Left hindlimb (tissue), 1 donor: Measurements from ENCODE around the gene CEACAM21.

Source experiments
- DNase-seq: peaks from one replicate; pipeline ENCODE4 v3.0.0-alpha.2; 2018

CEACAM21 gene

GRCh38 chr19:41587101-41587837, 11.3 kb downstream of the CEACAM21 start:
- no peak for DNase-seq

DNA sequence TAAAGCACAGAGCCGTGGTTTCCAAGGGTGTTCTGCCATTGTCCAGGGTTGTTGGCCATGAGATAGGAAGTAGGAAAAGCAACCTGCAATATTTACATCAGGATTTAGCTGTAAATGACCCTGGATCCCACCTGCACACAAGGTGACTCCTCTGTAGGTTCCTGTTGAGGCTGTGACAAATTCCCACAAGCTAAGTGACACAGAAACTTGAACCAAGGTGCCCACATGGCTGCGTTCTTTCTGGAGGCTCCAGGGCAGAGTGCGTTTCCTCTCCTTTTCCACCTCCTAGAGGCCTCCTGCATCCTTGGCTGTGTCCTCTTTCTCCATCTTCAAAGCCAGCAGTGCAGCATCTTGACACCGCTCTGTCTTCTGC, 11.9 kb downstream of the CEACAM21 start:
- no peak for DNase-seq

GRCh38 chr19:41588497-41589209, 12.7 kb downstream of the CEACAM21 start:
- DNase-seq, result no peak

- no peak for DNase-seq
Observed at GRCh38 chr19:41589371-41589770, 13.4 kb downstream of the CEACAM21 start.

GRCh38 chr19:41590936-41591335, 15.0 kb downstream of the CEACAM21 start:
- DNase-seq, result no peak

DNA sequence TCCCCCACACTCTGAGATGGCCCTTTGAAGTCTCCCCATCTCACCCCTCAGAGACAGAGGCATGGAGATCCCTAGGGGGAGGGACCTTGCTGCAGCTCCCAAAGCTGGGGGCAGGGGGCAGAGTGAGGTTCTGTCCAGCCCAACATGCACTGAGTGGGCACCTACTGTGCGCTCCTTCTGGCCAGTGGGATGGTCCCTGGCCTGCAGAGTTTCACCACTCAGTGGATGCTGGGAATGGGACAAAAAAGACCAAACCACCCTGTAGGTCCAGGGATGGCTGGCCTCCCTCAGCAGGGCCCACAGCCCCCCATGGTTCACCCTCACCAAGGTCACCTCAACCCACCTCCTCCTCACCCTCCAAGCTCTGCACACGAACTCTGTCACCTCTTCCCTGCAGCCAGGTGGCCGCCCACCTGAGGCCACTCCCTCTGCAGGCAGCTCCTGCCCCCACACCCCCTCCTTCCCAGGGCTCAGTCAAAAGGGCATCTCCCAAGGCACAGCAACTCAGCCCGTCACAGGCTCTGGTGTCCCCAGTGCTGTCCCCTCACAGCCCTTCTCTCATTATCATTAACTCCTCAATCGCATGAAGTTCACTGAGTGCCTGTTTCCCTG, 16.1 kb downstream of the CEACAM21 start:
- no peak for DNase-seq

DNA sequence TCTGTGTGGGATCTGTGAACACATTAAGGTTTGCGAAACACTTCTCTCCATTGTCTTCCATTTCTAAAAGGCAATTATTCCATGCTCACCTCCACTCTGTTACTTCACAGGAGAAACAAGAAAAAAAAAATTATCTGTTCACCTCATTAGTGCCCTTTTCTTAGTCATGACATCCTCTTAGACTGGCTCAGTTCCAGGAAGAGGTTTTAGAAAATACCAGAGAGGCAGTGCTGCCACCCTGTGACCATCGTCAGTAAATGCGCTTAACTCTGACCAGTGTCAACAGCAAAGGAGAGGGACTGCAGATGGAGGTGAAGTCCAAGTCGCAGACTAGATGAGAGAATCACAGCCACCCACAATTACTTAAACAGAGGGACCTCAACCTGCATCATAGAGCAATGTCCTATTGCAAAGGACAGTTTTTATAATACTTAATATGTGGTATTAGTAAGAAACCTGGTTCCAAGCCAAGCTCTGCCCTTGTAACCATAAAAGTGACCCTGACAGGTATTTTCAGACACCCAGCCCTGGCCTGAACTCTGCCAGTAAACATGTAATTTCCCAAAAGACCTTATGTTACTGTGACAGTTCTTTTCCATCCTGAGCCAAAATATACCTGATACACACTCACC, 19.4 kb downstream of the CEACAM21 start:
- DNase-seq, result no peak

GRCh38 chr19:41595890-41596280, 19.9 kb downstream of the CEACAM21 start:
- DNase-seq, result no peak

DNA sequence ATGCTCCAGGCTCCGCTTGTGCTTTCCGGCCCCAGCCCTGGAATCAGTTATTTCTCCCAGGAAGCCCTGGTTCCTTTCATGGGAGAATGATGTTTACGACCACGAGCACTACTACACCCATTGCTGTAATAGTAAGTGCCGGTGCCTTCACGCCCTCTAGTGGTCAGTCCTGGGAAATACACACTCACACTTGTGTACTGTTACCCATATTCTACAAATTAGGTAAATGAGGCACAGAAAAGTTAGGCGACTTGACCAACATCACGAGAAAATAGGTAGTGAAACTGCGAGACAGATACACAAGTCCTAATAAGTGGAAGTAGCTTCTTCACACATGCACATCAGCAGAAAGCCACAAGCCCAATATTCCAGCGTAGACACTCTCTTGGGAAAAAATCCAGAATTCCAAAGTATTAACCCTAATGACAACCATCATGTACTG, 21.7 kb downstream of the CEACAM21 start:
- DNase-seq, result no peak

DNA sequence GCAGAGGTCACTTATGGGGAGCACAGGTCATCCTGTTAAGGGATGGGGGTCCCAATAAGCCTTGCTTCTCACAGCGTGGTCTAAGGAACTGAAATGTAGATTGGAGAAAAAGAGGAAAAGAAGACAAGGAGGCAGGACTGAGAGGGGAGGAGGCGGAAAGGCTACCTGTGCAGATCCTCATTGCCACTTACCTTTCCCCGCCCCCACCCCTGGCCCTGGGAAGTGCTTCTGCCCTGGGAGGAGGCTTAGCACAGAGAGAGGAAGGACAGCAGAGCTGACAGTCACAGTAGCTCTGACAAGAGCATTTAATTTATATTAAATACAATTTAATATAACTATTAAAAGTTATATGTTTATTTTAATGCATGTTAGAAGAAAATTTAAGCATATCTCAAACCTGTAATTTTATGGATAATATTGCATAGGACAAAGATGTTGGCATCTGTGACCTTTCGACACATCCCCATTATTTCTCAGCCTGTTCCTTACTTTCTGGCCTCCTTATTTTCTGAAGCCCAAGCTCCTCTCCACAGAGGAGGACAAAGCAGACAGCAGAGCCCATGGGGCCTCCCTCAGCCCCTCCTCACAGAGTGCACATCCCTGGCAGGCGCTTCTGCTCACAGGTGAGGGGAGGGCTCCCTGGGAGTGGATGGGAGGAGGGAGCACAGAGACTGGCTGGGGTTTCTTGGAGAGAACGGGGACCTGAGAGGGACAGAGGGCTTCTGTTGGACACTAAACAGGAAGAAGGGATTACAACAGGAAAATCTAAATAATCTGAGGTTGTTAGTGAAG, 23.4 kb downstream of the CEACAM21 start:
- no peak for DNase-seq

DNA sequence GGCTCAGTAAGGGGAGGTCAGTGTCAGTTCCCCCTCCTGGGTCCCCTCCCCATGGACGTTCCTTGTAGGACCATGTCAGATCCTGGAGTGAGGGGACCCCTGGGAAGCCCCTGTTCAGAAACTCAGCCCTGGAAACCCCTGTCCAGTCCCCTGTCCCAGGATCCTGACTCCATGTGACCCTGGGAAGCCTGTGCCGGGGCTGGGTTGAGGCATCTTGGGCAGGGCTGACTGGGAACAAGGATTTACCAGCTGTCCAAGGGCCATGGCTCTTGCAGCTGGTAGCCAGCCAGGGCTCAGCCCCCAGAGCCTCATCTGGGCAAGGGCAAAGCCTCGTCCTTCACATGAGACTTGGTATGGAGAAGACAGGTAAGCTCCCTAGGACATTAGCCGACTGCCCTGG, 25.8 kb downstream of the CEACAM21 start:
- DNase-seq, result no peak

GRCh38 chr19:41604831-41605230, 28.9 kb downstream of the CEACAM21 start:
- DNase-seq, result no peak

GRCh38 chr19:41606215-41606837, 30.4 kb downstream of the CEACAM21 start:
- no peak for DNase-seq

DNA sequence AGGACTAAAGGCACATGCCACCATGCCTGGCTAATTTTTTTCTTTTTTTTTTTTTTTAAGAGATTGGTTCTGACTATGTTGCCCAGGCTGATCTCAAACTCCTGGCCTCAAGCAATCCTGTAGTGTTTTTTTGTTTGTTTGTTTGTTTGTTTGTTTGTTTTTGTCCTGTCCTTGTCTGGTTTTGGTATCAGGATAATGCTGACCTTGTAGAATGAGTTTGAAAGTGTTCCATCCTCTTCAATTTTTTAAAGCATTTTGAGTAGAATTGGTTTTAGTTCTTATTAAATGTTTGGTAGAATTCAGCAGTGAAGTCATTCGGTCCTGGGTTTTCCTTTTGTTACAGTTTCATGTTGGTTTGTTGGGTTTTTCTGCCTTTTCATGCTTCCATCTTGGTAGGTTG, 31.7 kb downstream of the CEACAM21 start:
- no peak for DNase-seq

GRCh38 chr19:41610789-41611188, 34.8 kb downstream of the CEACAM21 start:
- DNase-seq, result no peak

DNA sequence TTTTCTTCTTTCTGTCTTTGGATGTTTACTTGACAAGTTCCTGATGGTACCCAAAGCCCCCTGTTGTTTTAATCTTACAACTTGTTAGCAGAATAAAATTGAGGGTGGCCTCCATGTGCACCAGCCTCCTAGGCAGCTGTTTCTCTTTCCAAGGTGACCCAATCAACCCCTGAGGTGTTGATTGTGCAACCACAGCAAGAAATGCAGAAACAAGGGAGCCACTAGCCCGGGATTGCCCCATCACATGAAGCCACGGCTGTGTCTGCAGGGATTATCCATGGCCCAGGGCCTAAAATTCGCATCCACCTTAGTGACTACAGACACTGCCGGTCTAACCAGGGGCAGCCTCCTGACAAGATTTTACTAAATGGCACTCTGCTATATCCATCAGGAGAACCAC, 36.5 kb downstream of the CEACAM21 start:
- DNase-seq, result no peak

DNA sequence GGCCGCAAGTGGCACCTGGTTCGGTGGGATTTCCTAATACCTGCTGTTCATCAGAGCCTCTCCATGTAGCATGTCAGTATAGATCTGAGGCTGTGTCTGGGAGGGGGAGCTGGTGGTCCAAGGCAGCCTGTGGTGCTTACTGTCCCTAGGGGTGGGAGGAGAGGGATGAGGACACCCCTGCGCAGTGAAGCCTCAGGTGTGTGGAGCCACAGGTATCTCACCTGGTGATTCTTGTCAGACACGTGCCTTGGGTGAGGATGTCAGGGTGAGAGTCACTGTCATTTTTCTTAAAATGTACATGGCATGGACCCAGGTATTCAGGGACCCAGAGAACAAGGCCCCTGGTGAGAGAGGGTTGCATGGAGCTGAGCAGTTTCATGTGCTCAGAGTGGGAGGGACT, 39.2 kb downstream of the CEACAM21 start:
- no peak for DNase-seq

DNA sequence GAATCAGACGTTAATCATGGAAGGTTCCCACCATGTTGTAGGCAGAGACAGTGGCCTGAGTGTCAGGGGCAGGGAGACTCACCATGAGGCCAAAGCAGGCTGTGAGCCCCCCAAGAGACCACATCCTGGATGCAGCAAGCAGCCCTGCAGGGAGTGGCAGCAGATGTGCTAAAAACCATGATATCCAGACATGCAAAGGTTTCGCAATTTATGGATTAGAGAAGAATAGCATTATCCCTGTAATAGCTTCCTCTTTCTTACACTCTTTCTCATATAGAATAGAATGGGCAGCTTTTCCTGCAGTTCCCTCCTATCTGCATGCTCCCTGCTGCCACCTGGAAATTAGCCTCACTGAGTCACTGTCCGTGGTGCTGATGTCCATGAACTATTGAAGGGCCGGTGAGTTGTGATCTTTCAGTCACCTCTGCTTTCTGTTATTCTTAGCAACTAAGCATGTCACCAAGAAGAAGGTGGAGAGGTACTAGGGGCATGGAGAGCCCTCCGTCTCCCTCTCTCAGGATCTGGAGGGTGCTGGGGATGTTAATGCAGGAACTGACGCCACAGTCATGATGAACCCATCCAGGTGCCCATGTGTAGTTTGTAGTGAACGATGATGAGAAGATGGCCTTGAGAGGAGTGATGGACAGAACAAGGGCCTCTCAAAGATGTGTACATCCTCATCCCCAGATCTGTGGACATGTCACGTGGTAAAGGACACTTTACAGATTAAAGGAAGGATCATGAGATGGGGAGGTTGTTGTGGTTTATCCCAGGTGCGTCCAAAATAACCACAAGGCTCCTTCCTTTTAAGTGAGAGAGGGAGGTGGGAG, 41.0 kb downstream of the CEACAM21 start:
- no peak for DNase-seq

- DNase-seq, result no peak
Observed at GRCh38 chr19:41617941-41618730, 42.2 kb downstream of the CEACAM21 start.

DNA sequence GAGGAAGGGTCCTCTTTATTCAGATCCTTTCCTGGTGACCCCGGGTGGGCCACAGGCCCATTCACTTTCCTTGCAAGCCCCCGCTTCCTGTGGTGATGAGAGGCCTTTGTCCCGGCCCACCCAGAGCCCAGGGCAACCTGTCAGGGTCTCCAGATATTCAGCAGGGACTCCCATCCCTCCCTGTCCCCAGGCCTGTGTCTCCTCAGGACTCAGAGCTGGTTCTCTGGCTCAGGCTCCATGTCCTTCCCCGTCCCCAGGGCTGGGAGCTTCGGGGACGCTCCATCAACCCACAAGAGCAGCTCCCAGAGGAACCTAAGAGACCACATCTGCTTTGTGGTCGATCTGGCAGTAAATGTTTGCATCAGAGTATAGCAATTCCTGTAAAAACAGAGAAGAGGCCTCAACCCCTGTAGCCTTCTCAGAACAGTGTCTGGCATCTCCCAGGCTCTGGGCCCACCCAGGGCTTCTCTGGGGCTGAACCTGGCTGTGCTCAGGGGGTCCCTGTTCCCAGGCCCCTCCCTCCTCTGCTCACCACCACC, 43.1 kb downstream of the CEACAM21 start:
- DNase-seq, result no peak
